Measurements from ENCODE around the gene SYNGR1.

Gene SYNGR1

DNA sequence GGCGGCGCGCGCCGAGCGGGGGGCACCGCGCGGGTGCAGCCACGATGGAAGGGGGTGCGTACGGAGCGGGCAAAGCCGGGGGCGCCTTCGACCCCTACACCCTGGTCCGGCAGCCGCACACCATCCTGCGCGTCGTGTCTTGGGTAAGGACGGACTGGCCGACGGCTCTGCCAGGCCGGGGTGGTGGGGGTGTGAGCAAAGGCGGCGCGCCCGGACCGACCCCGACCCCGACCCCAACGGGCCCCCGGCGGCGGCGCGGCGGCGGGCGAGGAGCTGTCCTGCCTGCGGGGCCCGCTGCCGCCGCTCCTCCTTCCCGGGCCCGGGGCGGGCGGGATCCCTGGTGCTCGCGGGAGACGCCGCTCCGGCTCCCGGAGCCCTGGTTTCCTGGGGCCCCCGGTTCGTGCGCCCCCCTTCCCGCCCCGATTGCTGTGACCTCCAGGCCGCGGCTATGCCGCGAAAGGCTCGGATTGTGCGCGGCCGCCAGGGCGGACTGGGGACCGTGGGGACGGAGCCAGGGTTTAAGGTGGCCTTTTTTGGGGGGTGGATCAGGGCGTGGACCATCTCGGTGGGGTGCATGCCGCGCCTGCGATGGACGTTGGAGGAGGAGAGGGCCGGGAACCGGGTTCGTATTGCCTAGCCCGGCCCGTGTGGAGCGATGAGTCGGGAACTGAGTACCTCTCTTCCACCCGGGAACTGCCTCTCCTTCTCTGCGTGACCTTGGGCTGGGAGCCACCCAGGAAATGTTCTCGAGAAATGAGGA lies at the start of gene SYNGR1:
SYNGR1 (plus strand) TSS at position 25 of the 760 bp plus-strand sequence; CDS start at position 45, 20 bp downstream.
- TF ChIP-seq GATA1 (IDR thresholded peaks at IDR 0.05; ENCODE audit: low read depth, low read length) (no peak), POLR2A (IDR thresholded peaks at IDR 0.05; ENCODE audit: low read length) (no peak)
- peak; percentile 52 to 59 for DNase-seq

GRCh38 chr22:39300186-39300830 lies 49.5 kb upstream of the SYNGR1 start:
- DNase-seq = no peak

GRCh38 chr22:39301108-39301507 lies 48.7 kb upstream of the SYNGR1 start:
- no peak for DNase-seq
- no peak for TF ChIP-seq GATA1 (IDR thresholded peaks at IDR 0.05; ENCODE audit: low read depth, low read length)
- no peak for TF ChIP-seq POLR2A (IDR thresholded peaks at IDR 0.05; ENCODE audit: low read length)

More at GRCh38 chr22:39300186-39300830, 49.5 kb upstream of the SYNGR1 start:
- TF ChIP-seq GATA1 (IDR thresholded peaks at IDR 0.05; ENCODE audit: low read depth, low read length) (no peak), POLR2A (IDR thresholded peaks at IDR 0.05; ENCODE audit: low read length) (no peak)

- TF ChIP-seq POLR2A (IDR thresholded peaks at IDR 0.05; ENCODE audit: low read length) = no peak
- TF ChIP-seq GATA1 (IDR thresholded peaks at IDR 0.05; ENCODE audit: low read depth, low read length) = no peak
- peak; percentile 22 to 32 for DNase-seq
These were observed 47.9 kb upstream of the SYNGR1 start for GRCh38 chr22:39301926-39302325.

GRCh38 chr22:39302431-39302960 lies 47.3 kb upstream of the SYNGR1 start:
- no peak for DNase-seq
- TF ChIP-seq GATA1 (IDR thresholded peaks at IDR 0.05; ENCODE audit: low read depth, low read length) = no peak
- no peak for TF ChIP-seq POLR2A (IDR thresholded peaks at IDR 0.05; ENCODE audit: low read length)

DNA sequence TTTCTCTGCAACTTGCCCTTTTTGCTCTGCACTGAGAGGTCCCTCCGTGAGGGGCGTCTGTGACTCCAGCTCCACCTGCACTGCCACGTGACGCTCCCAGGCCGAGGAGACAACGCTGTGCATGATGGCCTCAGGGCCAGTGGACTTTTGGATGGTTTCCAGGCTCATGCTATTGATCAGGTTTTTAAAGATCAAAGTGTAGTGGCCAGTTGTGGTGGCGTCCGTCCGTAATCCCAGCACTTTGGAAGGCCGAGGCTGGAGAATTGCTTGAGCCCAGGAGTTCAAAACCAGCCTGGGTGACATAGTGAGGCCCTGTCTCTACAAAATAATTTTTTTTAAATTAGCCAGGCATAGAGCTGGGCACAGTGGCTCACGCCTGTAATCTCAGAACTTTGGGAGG lies 46.4 kb upstream of the SYNGR1 start:
- TF ChIP-seq POLR2A (IDR thresholded peaks at IDR 0.05; ENCODE audit: low read length) (no peak), GATA1 (IDR thresholded peaks at IDR 0.05; ENCODE audit: low read depth, low read length) (no peak)
- no peak for DNase-seq

DNA sequence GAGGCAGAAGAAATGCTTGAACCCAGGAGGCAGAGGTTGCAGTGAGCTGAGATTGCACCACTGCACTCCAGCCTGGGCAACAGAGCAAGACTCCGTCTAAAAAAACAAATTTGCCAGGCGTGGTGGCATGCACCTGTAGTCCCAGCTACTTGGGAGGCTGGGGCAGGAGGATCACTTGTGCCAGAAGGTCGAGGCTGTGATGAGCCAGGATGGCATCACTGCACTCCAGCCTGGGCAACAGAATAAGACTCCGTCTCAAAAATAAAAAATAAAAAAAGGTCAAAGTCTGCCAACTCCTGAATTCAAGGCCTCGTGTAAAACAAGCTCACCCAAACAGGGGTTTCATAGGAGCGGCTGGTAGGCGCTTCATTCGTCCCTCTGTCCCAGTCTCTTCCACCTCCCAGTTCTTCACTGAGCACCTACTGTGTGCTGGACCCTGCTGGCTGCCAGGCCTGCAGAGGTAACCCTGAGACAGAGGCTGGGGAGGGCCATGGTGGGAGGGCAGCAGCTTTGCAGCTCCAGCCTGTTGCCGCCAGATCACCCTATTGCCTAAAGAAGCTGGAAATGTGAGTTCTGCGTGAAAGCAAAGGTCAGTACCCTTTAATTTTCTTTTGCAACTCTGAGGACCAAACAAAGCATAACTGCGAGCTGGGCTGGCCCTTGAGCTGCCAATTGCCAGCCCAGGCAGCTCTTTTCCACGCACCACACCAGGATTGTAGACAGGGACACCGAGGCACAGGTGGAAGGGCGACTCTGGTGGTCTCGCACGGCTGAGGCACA lies 45.7 kb upstream of the SYNGR1 start:
- DNase-seq = no peak
- no peak for TF ChIP-seq POLR2A (IDR thresholded peaks at IDR 0.05; ENCODE audit: low read length)
- no peak for TF ChIP-seq GATA1 (IDR thresholded peaks at IDR 0.05; ENCODE audit: low read depth, low read length)

DNA sequence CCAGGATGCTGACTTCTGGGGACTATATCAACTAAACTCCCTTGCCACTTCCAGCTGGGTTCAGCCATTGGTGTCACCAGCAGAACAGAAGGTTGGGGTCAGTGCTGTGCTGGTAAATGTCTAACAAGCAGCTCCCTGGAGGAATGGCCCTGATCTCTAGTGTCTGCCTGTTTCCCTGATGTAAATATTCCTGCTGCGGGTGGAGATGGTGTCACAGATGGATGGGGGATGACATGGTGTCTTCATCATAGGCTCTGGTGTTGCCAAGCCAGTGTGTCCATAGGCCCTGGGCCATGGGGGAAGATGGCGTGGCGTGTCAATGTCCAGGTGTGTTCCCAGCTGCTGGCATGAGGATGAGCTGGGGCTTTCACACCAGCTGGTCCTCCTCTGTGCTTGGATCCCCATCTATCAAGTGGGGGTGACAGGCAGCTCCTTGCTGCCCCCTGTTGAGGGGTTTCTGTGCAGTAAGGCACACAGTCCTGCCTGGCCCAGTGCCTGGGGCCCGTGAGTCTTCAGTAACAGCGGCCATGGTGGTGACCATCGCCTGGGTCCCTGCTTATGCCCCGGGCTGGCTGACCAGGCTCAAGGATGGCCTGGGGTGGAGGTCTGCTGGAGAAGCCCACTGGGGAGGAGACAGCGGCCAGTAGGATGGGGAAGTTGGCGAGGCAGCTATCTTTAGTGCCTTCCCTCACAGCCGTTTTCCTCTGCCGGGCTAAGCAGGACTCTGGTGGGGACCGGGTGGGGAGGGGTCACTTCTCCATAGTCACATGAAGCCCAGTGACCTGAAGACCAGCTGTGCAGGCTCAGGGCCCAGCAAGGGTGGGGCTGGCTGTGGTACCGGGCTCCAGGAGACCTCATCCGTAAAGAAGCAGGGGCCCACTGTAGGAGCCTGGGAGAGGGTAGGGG lies 43.1 kb upstream of the SYNGR1 start:
- peak; percentile 48 to 52 for DNase-seq
- TF ChIP-seq GATA1 (IDR thresholded peaks at IDR 0.05; ENCODE audit: low read depth, low read length) (no peak), POLR2A (IDR thresholded peaks at IDR 0.05; ENCODE audit: low read length) (no peak)

DNA sequence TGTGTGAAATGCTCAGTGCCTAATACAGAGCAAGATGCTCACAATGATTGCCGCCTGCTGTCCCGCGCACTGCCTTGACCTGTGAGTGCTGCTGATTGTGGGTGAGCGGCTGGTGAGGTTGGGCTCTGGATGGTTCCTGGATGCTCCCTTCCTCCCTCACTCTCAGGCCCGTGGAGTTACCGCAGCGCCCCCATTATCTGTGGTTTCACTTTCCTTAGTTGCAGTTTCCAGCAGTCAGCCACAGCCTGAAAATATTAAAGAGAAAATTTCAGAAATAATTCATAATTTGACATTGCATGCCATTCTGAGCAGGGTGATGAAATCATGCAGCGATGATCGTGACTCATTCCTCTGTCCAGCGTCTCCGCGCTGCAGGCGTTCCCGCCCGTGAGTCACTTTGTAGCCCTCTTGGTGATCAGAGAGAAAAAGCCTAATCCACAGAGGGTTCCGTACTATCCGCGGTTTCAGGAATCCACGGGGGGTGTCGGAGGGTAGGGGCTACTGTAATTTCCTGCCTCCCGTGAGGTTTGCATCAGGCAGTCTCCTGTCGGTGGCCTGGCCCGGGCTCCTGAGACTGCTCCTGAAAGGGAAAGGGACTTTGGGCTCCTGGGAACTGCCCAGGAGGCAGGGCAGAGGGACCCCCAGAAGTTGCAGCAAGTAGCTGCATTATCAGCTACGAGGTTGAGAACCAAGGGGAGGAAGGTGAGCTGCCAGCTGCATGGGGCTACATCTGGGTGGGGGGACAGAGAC lies 41.0 kb upstream of the SYNGR1 start:
- peak; percentile 55 to 82 for DNase-seq
- TF ChIP-seq POLR2A (IDR thresholded peaks at IDR 0.05; ENCODE audit: low read length) (no peak), GATA1 (IDR thresholded peaks at IDR 0.05; ENCODE audit: low read depth, low read length) (no peak)

DNA sequence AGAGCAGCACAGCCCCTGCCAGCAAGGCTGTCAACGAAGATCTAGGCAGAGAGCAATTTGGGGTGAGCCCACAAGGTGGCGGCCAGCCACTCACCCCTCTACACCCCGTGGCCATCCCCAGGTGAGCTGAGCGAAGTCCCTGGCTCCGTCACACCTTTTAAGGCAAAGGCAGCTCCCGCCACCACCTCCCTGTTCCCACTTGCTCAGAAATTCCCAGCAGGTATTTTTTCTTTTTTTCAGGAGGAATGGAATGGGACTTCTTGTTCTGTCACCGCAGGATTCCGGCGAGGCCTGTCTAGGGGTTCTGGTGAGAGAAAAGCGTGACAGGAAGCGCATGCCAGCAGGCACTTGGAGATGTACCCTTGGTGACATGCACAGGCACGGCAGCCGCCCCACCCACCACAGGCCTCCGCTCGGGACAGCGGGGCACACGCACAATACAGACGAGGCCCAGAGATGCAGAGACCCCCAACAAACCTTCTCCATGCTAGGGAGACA lies 40.4 kb upstream of the SYNGR1 start:
- peak in 1 of 2 experiments; percentile 44 for DNase-seq
- no peak for TF ChIP-seq GATA1 (IDR thresholded peaks at IDR 0.05; ENCODE audit: low read depth, low read length)

DNA sequence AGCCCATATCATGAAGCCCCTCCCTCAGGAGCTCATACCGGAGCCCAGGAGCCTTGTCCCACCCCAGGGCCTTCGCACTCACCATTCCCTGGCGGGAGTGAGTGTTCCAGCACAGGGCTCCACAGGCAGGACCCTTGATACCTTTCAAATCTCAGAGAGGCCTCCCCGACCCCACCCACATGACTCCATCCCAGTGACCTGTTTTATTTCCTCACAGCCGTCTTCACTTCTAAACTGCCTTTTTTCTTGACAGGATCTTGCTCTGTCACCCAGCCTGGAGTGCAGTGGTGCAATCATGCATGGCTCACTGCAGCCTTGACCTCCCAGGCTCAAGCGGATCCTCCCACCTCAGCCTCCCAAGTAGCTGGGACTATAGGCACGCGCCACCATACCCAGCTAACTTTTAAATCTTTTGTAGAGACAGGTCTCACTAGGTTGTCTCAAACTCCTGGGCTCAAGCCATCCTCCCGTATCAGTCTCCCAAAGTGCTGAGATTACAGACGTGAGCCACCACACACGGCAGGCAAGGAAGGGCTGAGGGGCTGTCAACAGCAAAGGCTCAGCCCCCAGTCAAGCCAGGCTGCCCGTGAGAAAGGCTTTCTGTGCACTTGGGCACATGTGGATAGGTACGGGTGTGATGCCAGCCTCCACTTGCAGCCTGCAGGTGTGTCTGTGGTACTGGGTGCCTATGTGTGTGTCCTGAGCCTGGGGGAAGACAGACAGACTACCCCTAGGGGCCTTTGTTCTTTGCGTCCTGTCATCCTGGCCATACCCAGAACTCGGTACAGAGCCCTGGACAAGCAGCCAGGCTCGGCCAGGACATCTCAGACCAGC lies 39.7 kb upstream of the SYNGR1 start:
- TF ChIP-seq GATA1 (IDR thresholded peaks at IDR 0.05; ENCODE audit: low read depth, low read length) (no peak), POLR2A (IDR thresholded peaks at IDR 0.05; ENCODE audit: low read length) (no peak)
- DNase-seq = peak in 1 of 2 experiments; percentile 26
